Natural killer cell (primary cell): ENCODE data around the gene RFX6. TPM values are rescaled to one million over a fixed set of nuclear protein-coding genes. Genes with fewer than 3 reads are reported as not detected.

Experiments
- ATAC-seq, 3 donors: fragments of 150-1000 bp in 2 of 3; fragments of 200-7000 bp in 1 of 3; cut with Tn5 transposase; 1 replicate in 1 of 3; 2 replicates in 2 of 3; pipeline ENCODE4 v1.10.0; 2021; ENCODE audit warnings: mild to moderate bottlenecking in 2 of 3, moderate library complexity in 2 of 3
- DNase-seq, 2 donors: peaks; one replicate each; pipeline versions ENCODE4 v3.0.0 to v3.0.0-alpha.2; 2013 to 2021; ENCODE audit warnings: mixed read lengths in 1 of 2
- H3K27ac ChIP-seq: one replicate; pipeline ENCODE4 v1.5.1; 2013; ENCODE audit warnings: mild to moderate bottlenecking, low read length
- H3K27me3 ChIP-seq: one replicate; pipeline ENCODE4 v1.6.1; 2013; ENCODE audit warnings: low read length; ENCODE audit not compliant: control insufficient read depth, insufficient read depth
- H3K36me3 ChIP-seq: one replicate; pipeline ENCODE4 v1.6.1; 2013; ENCODE audit warnings: low read length; ENCODE audit not compliant: control insufficient read depth, insufficient read depth
- H3K4me1 ChIP-seq: one replicate; pipeline ENCODE4 v1.6.1; 2013; ENCODE audit warnings: low read length; ENCODE audit not compliant: control insufficient read depth, insufficient read depth
- H3K4me3 ChIP-seq: one replicate; pipeline ENCODE4 v1.5.1; 2013; ENCODE audit warnings: low read length
- H3K9me3 ChIP-seq: one replicate; pipeline ENCODE4 v1.6.1; 2013; ENCODE audit warnings: low read length; ENCODE audit not compliant: control insufficient read depth, insufficient read depth
- H3K27ac Mint-ChIP-seq, 2 donors: one replicate each; pipeline ENCODE4 v1.8.0; 2022; ENCODE audit warnings: mild to moderate bottlenecking in 2 of 2, mixed read lengths in 2 of 2, moderate library complexity in 1 of 2
- H3K27me3 Mint-ChIP-seq, 2 donors: one replicate each; pipeline ENCODE4 v1.8.0; 2022; ENCODE audit warnings: low read depth in 2 of 2, mixed read lengths in 2 of 2
- H3K36me3 Mint-ChIP-seq: one replicate; pipeline ENCODE4 v1.8.0; 2022; ENCODE audit warnings: mixed read lengths
- H3K4me1 Mint-ChIP-seq, 2 donors: one replicate each; pipeline ENCODE4 v1.8.0; 2022; ENCODE audit warnings: mixed read lengths in 2 of 2
- H3K4me3 Mint-ChIP-seq: one replicate; pipeline ENCODE4 v1.8.0; 2022; ENCODE audit warnings: mild to moderate bottlenecking, moderate library complexity, mixed read lengths
- H3K9me3 Mint-ChIP-seq, 2 donors: one replicate each; pipeline ENCODE4 v1.8.0; 2022; ENCODE audit warnings: mixed read lengths in 2 of 2
- WGBS: methylation state at CpG from one replicate; pipeline ENCODE4 v1.1.7; 2013; ENCODE audit warnings: missing lambda C conversion rate; ENCODE audit not compliant: insufficient coverage; 5-methylcytosine and 5-hydroxymethylcytosine counted together
- intact Hi-C: fragments of 100-400 bp; cut with micrococcal nuclease; formaldehyde crosslinking; loops from one replicate; pipeline ENCODE4 v1.14.2; 2022
- total RNA-seq, 4 donors: library from RNA; stranded (reverse); fragments of 120-200 nt in 1 of 4; gene quantifications; one replicate each; pipeline versions ENCODE4 v1.2.3 to v1.2.4, GENCODE V29; 2013 to 2022
- TF ChIP-seq, protein P1 (sequence below): fragments of 200-600 bp; IDR thresholded peaks from one replicate; pipeline ENCODE4 v1.8.0; 2022; ENCODE audit warnings: antibody characterized with exemption

RFX6 gene
- total RNA-seq, 3 donors from 2014 or later (not counting 1 experiment from before 2014, with no cell fraction given): not detected

DNA sequence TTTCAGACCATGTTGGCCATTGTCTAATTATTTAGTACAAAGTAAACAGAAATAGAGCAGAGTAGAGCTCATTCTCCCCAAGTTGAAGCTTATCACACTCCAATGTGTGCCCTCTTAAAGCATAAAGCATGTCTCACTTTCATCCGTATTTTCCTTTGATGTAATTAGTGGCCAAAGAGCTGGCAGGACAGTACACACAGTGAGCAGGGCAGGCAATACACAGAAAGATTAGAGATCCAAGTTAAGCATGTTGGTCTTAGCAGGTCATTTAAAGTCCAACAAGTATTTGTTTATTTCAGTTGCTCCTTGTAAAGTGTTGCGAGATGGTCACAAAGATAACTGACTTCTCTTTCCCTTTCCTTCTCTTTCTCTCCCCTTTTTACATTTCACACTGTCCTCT is 47.2 kb downstream of the RFX6 start:
- DNase-seq: no peak

DNA sequence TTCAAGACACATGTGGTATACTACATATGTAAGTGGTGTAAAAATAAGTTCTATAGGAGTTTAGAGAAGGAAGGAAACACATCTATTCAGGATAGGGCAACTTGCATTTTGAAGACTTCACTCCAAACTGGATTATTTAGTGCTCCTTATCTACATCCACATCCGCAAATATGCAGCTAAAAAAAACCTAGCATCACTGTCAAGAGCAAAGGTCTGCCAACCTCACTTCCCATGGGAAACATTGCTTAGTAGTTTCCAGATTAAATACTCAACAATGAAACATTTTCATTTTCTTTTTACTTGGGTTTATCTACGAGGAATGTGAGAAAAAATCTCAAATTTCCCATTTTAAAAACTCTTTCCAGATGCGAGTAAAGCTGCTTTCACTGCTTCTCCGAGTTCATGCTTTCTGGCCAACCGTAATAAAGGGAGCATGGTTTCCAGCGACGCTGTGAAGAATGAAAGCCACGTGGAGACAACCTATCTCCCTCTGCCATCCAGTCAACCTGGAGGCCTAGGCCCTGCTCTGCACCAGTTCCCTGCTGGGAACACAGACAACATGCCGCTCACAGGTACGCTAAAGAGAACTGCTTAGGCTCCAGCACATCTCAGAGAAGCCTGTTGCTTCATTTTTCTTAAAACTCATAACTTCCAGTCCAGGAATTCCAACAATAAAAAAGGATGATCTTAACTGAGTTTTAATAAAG is 48.2 kb downstream of the RFX6 start:
- no peak overlapping the region for H3K4me3 Mint-ChIP-seq
- intact Hi-C loops: no loop called here
- WGBS: 79% methylated on average over 10 of the region's 10 CpGs
- TF ChIP-seq, protein P1, sequence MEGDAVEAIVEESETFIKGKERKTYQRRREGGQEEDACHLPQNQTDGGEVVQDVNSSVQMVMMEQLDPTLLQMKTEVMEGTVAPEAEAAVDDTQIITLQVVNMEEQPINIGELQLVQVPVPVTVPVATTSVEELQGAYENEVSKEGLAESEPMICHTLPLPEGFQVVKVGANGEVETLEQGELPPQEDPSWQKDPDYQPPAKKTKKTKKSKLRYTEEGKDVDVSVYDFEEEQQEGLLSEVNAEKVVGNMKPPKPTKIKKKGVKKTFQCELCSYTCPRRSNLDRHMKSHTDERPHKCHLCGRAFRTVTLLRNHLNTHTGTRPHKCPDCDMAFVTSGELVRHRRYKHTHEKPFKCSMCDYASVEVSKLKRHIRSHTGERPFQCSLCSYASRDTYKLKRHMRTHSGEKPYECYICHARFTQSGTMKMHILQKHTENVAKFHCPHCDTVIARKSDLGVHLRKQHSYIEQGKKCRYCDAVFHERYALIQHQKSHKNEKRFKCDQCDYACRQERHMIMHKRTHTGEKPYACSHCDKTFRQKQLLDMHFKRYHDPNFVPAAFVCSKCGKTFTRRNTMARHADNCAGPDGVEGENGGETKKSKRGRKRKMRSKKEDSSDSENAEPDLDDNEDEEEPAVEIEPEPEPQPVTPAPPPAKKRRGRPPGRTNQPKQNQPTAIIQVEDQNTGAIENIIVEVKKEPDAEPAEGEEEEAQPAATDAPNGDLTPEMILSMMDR: no peak
- Histone ChIP-seq H3K36me3 (no peaks in the 10 kb centered on the region), H3K4me1 (no peaks in the 10 kb centered on the region), H3K9me3 (no peaks in the 10 kb centered on the region), H3K27ac (no peak overlapping the region), H3K27me3 (no peaks in the 10 kb centered on the region), H3K4me3 (no peak overlapping the region)
- DNase-seq (no peak), ATAC-seq (no peak)
- H3K36me3 Mint-ChIP-seq: no peaks in the 10 kb centered on the region
- H3K4me1 Mint-ChIP-seq: no peaks in the 10 kb centered on the region
- H3K27ac Mint-ChIP-seq: no peak overlapping the region
- peaks cover 0 to under 1% of the 10 kb centered on the region in 2 donors for H3K9me3 Mint-ChIP-seq
- no peaks in the 10 kb centered on the region for H3K27me3 Mint-ChIP-seq

More for the DNA sequence above, 47.2 kb downstream of the RFX6 start:
- H3K27me3 ChIP-seq: no peaks in the 10 kb centered on the region
- no peaks in the 10 kb centered on the region for H3K4me1 Mint-ChIP-seq
- H3K36me3 Mint-ChIP-seq: no peaks in the 10 kb centered on the region
- no peaks in the 10 kb centered on the region for H3K27me3 Mint-ChIP-seq
- intact Hi-C loops: no loop called here
- no peak for ATAC-seq
- TF ChIP-seq, protein P1: no peak
- no peaks in the 10 kb centered on the region for H3K9me3 ChIP-seq
- no peak overlapping the region for H3K27ac Mint-ChIP-seq
- WGBS: 90% methylated on average over 2 of the region's 2 CpGs
- H3K36me3 ChIP-seq: no peaks in the 10 kb centered on the region
- H3K4me3 ChIP-seq: no peak overlapping the region
- no peak overlapping the region for H3K27ac ChIP-seq
- H3K4me3 Mint-ChIP-seq: no peak overlapping the region
- H3K9me3 Mint-ChIP-seq: peaks cover 0 to 2% of the 10 kb centered on the region in 2 donors
- H3K4me1 ChIP-seq: no peaks in the 10 kb centered on the region

DNA sequence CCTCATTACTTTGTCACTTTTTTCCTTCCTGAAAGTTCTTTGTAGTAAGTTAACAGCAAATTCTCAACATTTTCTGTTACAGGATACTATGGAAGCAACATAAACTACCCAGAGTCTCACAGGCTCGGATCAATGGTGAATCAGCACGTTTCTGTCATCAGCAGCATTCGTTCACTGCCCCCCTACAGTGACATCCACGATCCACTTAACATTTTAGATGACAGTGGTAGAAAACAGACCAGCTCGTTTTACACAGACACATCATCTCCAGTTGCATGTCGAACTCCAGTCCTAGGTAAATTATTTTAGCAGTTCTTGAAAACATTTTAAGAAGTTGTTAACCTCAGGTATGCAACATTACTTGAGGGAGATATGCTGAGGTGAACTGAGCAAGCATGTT is 51.6 kb downstream of the RFX6 start:
- no peak for DNase-seq
- H3K27me3 Mint-ChIP-seq: no peaks in the 10 kb centered on the region
- WGBS: 83% methylated on average over 4 of the region's 6 CpGs

More for the DNA sequence above, 51.6 kb downstream of the RFX6 start:
- Histone ChIP-seq H3K27ac (no peak overlapping the region), H3K9me3 (no peaks in the 10 kb centered on the region), H3K27me3 (no peaks in the 10 kb centered on the region), H3K36me3 (no peaks in the 10 kb centered on the region), H3K4me1 (no peaks in the 10 kb centered on the region), H3K4me3 (no peak overlapping the region)
- Mint-ChIP-seq H3K27ac (no peak overlapping the region), H3K9me3 (peaks cover 2 to 5% of the 10 kb centered on the region in 2 donors), H3K4me3 (no peak overlapping the region), H3K36me3 (no peaks in the 10 kb centered on the region), H3K4me1 (no peaks in the 10 kb centered on the region)
- TF ChIP-seq, protein P1: no peak
- intact Hi-C loops: no loop called here
- no peak for ATAC-seq
